Gastrocnemius medialis (tissue), 4 donors: ENCODE measurements around the gene ADAP1. TPM values are rescaled to one million over a fixed set of nuclear protein-coding genes. Genes with fewer than 3 reads are reported as not detected.

ENCODE experiments used
- ATAC-seq, 2 donors: fragments of 150-250 bp; one replicate each; pipeline ENCODE4 v1.9.1; 2016
- DNase-seq, 2 donors: peaks; one replicate each; pipeline ENCODE4 v3.0.0-alpha.2; 2019
- H3K27ac ChIP-seq, 4 donors: fragments of 200-600 bp; sonication (generic); 1 replicate in 1 of 4; 2 replicates in 3 of 4; pipeline ENCODE4 v1.5.1; 2016 to 2018; ENCODE audit warnings: mild to moderate bottlenecking in 2 of 4, moderate library complexity in 1 of 4
- H3K27me3 ChIP-seq, 3 donors: fragments of 200-600 bp; sonication (generic) in 2 of 3; 1 replicate in 1 of 3; 2 replicates in 2 of 3; pipeline versions ENCODE4 v1.5.1 to v1.6.0; 2016 to 2019; ENCODE audit warnings: mild to moderate bottlenecking in 1 of 3, moderate library complexity in 1 of 3
- H3K36me3 ChIP-seq, 2 donors: fragments of 200-600 bp; sonication (generic) in 1 of 2; one replicate each; pipeline ENCODE4 v1.5.1; 2017 to 2018
- H3K4me1 ChIP-seq, 2 donors: fragments of 200-600 bp; sonication (generic) in 1 of 2; one replicate each; pipeline ENCODE4 v1.5.1; 2016 to 2017; ENCODE audit warnings: mild to moderate bottlenecking in 2 of 2
- H3K4me3 ChIP-seq, 4 donors: fragments of 200-600 bp; sonication (generic) in 3 of 4; 1 replicate in 1 of 4; 2 replicates in 3 of 4; pipeline ENCODE4 v1.5.1; 2016 to 2019; ENCODE audit warnings: mild to moderate bottlenecking in 2 of 4
- H3K9me3 ChIP-seq, 3 donors: fragments of 200-600 bp; sonication (generic) in 2 of 3; 1 replicate in 1 of 3; 2 replicates in 2 of 3; pipeline ENCODE4 v1.5.1; 2016 to 2019
- POLR2A ChIP-seq, 2 donors: fragments of 450-650 bp; IDR thresholded peaks; one replicate each; pipeline ENCODE4 v1.6.1; 2017; ENCODE audit warnings: antibody characterized with exemption in 2 of 2, mild to moderate bottlenecking in 2 of 2, moderate library complexity in 2 of 2
- in situ Hi-C, 4 donors: fragments of 200-750 bp; cut with MboI; loops; one replicate each; pipeline versions ENCODE4 v1.15.0 to v1.8.0; 2017; ENCODE audit warnings: low sequenced_read_pairs in 4 of 4
- intact Hi-C: fragments of 100-400 bp; cut with DNase I; formaldehyde crosslinking; loops from one replicate; pipeline ENCODE4 v1.15.1; 2023; ENCODE audit warnings: low total_unique reads
- total RNA-seq, 4 donors: library from RNA; depleted of rRNA; stranded (reverse); fragments of >200 nt; gene quantifications; one replicate each; pipeline versions ENCODE4 v1.1.0 to v1.2.3, GENCODE V29; 2016
- TF ChIP-seq, protein P1 (sequence below), 5 experiments: fragments of 450-650 bp in 3 of 5; fragments of 200-600 bp in 2 of 5; sonication (generic) in 2 of 5; IDR thresholded peaks in 4 of 5; conservative IDR thresholded peaks in 1 of 5; 1 replicate in 4 of 5; 2 replicates in 1 of 5; pipeline ENCODE4 v1.5.1; 2016 to 2019; ENCODE audit warnings: antibody characterized with exemption in 5 of 5, mild to moderate bottlenecking in 3 of 5, moderate library complexity in 3 of 5

The ADAP1 gene
- total RNA-seq, 4 donors from 2014 or later, result 0.71 to 5.0 (median 1.1) TPM

DNA sequence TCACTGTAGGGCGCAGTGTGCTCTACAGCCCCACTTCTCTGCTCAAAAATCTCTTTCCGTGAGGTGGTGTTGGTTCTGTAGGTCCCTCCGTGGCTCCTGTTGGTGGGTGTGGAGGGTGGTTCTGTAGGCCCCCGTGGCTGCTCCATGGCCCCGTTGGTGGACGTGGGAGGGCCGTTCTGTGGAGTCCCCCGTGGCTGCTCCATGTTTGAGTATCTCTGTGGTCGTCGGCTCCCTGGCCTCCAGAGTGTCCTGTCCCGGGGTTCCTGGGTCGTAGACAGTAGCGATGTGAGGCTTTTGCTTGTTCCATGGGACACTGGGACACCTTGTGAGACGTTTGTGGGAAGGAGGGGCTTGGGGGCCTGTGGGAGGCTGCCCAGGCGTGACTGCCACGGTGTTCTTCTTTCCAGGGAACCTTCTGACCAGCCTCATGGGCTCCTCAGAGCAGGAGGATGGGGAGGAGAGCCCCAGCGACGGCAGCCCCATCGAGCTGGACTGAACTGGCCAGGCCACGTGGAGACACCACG, 59.5 kb downstream of the ADAP1 start:
- Histone ChIP-seq H3K4me1 (no peaks in the 10 kb centered on the region), H3K9me3 (no peaks in the 10 kb centered on the region), H3K27me3 (no peaks in the 10 kb centered on the region), H3K4me3 (no peak overlapping the region), H3K36me3 (peaks cover 0 to 68% of the 10 kb centered on the region in 2 donors), H3K27ac (no peak overlapping the region)
- in situ Hi-C loops (no loop called here), intact Hi-C loops (no loop called here)
- ATAC-seq (no peak), DNase-seq (no peak)
- no peak for TF ChIP-seq POLR2A (IDR thresholded peaks at IDR 0.05)
- TF ChIP-seq, protein P1, sequence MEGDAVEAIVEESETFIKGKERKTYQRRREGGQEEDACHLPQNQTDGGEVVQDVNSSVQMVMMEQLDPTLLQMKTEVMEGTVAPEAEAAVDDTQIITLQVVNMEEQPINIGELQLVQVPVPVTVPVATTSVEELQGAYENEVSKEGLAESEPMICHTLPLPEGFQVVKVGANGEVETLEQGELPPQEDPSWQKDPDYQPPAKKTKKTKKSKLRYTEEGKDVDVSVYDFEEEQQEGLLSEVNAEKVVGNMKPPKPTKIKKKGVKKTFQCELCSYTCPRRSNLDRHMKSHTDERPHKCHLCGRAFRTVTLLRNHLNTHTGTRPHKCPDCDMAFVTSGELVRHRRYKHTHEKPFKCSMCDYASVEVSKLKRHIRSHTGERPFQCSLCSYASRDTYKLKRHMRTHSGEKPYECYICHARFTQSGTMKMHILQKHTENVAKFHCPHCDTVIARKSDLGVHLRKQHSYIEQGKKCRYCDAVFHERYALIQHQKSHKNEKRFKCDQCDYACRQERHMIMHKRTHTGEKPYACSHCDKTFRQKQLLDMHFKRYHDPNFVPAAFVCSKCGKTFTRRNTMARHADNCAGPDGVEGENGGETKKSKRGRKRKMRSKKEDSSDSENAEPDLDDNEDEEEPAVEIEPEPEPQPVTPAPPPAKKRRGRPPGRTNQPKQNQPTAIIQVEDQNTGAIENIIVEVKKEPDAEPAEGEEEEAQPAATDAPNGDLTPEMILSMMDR (IDR thresholded peaks at IDR 0.05 in 4 of 5, conservative IDR thresholded peaks at IDR 0.05 in 1 of 5), result no peak

DNA sequence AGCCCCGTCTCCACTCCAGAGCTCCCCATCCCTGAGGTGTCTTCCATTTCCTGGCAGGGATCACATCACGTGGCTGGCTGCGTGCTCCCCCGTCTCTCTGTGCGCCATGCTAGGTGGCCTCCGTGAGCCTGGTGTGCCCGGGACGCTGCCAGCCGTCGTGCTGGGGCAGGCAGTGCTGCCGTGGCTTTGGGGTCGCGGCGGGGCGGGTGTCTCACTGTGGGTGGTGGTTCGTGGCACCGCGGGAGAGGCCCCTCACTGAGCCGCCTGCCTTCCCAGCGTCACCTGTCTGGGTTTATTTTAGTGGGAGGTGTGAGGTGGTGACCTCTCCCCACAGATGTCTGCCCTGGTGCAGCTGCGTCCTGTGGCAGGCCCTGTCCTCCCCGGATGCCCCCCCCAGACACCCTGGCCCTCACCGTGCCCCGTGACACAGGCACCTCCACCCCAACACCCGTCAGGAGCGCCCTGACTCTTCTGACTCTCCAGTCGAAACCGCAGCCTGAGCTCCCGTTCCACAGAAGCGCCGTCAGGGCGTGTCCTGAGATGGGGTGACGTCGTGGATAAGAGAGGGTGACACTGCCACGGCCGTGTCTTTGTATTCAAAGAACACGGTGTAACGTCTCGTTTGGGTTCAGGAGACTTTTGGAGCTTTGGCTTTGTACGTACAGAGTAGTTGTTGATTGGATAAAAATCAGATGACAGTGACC, 60.2 kb downstream of the ADAP1 start:
- intact Hi-C loops (no loop called here), in situ Hi-C loops (no loop called here)
- DNase-seq (no peak), ATAC-seq (no peak)
- Histone ChIP-seq H3K36me3 (peaks cover 0 to 68% of the 10 kb centered on the region in 2 donors), H3K27me3 (no peaks in the 10 kb centered on the region), H3K4me3 (no peak overlapping the region), H3K9me3 (no peaks in the 10 kb centered on the region), H3K4me1 (no peaks in the 10 kb centered on the region), H3K27ac (no peak overlapping the region)
- TF ChIP-seq, protein P1 (IDR thresholded peaks at IDR 0.05 in 4 of 5, conservative IDR thresholded peaks at IDR 0.05 in 1 of 5), result no peak
- TF ChIP-seq POLR2A (IDR thresholded peaks at IDR 0.05), result no peak

DNA sequence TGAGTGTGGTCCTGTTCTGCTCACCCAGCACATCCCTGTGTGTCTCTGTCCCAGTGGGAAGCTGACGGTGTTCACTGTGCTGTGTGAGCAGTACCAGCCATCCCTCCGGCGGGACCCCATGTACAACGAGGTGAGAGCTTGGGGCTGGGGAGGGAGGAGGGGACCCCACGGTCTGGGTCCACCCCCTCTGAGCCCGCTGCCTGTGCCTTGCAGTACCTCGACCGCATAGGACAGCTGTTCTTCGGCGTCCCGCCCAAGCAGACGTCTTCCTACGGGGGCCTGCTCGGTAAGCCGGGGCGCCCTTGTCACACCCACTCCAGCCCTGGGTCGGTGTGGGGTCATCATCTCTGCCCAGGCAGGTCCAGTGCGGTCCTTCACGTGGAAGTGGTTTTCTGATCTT, 60.8 kb downstream of the ADAP1 start:
- TF ChIP-seq POLR2A (IDR thresholded peaks at IDR 0.05), result no peak
- TF ChIP-seq, protein P1 (IDR thresholded peaks at IDR 0.05 in 4 of 5, conservative IDR thresholded peaks at IDR 0.05 in 1 of 5), result no peak
- Histone ChIP-seq H3K36me3 (peaks cover 0 to 72% of the 10 kb centered on the region in 2 donors), H3K4me1 (no peaks in the 10 kb centered on the region), H3K9me3 (no peaks in the 10 kb centered on the region), H3K27me3 (no peaks in the 10 kb centered on the region), H3K4me3 (no peak overlapping the region), H3K27ac (no peak overlapping the region)
- intact Hi-C loops, result no loop called here
- in situ Hi-C loops, result no loop called here
- ATAC-seq (no peak), DNase-seq (no peak)

DNA sequence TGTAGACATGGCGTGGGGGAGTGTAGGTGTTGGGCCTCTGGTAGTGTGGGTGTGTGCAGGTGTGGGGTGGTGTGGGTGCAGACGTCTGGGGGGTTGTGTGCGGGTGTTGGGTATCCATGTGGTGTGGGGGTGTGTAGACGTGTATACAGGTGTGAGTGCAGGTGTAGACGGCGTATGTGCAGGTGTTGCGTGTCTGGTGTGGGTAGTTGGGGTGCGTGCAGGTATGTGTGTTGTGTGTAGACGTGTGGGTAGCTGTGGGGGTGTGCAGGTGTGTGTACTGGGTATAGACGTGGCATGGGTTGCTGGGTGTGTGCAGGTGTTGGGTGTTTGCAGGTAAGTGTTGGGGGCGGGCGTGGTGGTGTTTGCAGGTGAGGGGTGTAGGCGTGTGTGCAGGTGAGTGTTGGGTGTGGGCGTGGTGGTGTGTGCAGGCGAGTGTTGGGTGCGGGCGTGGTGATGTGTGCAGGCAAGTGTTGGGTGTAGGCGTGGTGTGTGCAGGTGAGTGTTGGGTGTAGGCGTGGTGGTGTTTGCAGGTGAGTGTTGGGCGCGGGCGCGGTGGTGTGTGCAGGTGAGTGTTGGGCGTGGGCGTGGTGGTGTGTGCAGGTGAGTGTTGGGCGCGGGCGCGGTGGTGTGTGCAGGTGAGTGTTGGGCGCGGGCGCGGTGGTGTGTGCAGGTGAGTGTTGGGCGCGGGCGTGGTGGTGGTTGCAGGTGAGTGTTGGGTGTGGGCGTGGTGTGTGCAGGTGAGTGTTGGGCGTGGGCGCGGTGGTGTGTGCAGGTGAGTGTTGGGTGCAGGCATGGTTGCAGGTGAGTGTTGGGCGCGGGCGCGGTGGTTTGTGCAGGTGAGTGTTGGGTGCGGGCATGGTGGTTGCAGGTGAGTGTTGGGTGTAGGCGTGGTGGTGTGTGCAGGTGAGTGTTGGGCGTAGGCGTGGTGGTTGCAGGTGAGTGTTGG, 61.6 kb downstream of the ADAP1 start:
- Histone ChIP-seq H3K4me3 (no peak overlapping the region), H3K4me1 (no peaks in the 10 kb centered on the region), H3K9me3 (no peaks in the 10 kb centered on the region), H3K27me3 (no peaks in the 10 kb centered on the region), H3K27ac (no peak overlapping the region), H3K36me3 (peaks cover 0 to 79% of the 10 kb centered on the region in 2 donors)
- ATAC-seq (no peak), DNase-seq (no peak)
- in situ Hi-C loops (no loop called here), intact Hi-C loops (no loop called here)
- TF ChIP-seq POLR2A (IDR thresholded peaks at IDR 0.05), result no peak
- TF ChIP-seq, protein P1 (IDR thresholded peaks at IDR 0.05 in 4 of 5, conservative IDR thresholded peaks at IDR 0.05 in 1 of 5), result no peak
